ENCODE data around the gene TBC1D10A.

The TBC1D10A gene

DNA sequence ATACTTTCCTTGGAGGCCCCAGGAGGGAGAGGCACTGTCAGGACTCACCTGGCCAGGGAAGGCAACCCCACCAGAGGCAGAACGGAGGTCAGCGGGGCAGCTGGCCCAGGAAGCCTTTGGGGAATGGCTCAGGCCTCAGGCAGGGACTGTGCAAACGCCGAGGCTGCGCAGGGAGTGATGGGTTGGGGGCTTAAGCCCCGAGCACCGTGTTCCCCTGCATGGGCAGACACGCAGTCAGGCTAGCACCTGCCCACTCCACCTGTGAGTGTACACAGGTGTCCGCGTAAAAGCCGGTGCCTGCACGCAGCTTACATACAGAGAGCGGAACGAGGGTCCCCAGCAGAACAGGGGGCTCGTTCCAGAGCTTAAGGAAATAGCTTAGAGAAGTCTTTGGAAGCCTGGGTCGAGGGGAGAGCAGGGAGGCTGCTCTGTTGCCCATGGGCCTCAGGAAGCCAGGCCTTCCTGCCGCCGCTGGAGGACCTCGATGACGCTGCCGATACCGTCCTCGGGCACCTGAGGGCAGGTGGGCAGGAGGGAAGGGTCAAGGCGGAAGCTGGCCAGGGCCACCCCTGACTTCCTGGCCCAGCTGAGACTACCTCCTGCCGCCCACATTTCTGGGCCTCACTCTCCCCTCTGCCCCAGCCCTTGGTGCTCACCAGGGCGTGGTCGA lies 41.4 kb downstream of the TBC1D10A start:
- no peak for DNase-seq

DNA sequence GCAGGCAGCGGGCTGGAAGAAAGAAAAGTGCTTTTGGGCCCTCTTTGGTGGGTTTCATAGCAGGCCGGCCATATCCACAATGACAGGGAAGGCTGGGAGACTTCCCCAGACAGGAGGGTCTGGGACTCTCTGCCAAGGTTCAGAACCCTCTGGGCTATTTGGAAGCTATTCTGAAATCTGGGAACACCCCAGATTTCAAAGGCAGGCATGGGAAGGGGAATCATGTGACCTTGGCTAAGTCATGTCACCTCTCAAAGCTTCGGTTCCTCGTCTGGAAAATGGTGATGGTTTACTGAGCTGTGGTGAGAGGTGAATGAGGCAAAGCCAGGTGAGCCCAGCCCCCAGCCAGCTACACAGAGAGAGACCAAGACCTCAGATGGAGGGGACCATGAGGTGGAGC lies 42.1 kb downstream of the TBC1D10A start:
- no peak for DNase-seq

- DNase-seq = no peak
Measured at GRCh38 chr22:30284172-30284571, 42.6 kb downstream of the TBC1D10A start.

GRCh38 chr22:30283342-30283741 lies 43.4 kb downstream of the TBC1D10A start:
- no peak for DNase-seq

DNA sequence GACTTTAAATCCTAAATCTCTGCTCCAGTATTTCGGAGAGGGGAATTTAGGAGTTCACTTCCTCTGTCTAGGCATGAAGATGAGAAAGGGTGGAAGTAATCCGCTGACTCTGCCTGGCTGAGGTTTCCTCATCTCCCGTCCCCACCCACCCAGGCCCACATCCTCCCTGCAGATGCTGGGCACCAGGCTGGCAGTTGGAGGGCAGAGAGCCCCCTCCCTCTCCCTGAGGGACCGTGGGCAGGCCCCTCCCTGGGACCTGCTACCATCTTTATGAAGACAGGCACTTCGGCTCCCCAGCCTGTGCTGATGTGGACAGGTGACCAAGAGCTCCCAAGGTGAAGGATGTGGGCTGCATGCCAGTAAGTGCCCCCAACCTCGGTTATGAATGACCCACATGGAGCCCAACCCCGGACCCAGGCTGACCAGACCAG lies 44.1 kb downstream of the TBC1D10A start:
- DNase-seq = no peak

- no peak for DNase-seq
Measured at GRCh38 chr22:30280505-30280904, 46.2 kb downstream of the TBC1D10A start.

GRCh38 chr22:30279932-30280331 lies 46.8 kb downstream of the TBC1D10A start:
- DNase-seq = no peak

DNA sequence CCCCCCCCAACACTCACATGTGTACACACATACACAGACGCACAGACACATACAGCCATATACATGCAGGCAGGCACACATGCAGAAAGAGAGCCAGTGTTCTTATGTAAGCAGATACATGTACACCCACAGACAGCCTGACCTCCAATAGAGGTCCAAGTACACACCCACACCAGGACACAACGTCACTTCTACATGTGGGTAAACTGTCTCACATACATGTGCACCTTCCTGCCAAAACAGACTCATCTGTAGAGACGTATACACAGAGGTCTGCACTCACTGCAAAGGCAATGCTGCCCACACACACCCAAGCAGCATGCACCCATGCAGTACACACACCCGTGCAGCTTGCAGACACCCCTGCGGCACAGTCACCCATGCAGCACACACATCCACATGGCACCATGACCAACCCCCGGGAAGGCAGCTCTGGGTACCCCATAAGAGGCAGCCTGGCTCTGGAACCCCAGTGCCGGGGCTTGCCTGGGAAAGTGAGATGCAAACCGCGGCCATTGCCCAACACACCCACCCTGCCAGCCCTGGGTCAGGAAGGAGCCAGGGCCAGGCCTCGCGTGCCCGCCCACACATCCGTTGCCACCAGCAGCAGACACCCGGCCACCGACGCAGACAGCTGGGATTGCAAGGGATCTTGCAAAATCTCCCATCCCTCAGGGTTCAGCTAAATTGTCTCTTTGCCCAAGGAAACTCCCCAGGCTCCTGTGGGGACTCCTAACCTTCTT lies 47.5 kb downstream of the TBC1D10A start:
- no peak for DNase-seq

- no peak for DNase-seq
Measured at GRCh38 chr22:30277547-30278344, 49.0 kb downstream of the TBC1D10A start.

DNA sequence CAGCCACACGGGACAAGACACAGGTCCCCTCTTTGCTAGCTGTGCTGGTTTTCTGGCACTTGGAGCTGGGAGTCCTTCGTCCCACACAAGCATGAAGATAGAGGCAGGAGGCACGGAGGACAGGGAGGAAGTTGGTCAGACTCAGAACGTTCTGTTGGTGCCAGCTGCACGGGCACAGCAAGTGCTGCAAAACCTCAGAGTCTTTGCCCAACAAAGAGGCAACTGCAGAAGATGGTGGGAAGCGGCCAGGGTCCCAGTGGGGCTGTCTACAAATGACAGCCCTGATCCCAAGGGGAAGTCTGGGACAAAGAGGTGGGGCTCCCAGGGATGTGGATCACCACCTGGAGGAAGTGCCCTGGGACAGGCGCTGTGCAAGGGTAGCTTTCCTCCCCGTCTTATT lies 50.7 kb downstream of the TBC1D10A start:
- DNase-seq = no peak

GRCh38 chr22:30275625-30276024 lies 51.1 kb downstream of the TBC1D10A start:
- DNase-seq = no peak

DNA sequence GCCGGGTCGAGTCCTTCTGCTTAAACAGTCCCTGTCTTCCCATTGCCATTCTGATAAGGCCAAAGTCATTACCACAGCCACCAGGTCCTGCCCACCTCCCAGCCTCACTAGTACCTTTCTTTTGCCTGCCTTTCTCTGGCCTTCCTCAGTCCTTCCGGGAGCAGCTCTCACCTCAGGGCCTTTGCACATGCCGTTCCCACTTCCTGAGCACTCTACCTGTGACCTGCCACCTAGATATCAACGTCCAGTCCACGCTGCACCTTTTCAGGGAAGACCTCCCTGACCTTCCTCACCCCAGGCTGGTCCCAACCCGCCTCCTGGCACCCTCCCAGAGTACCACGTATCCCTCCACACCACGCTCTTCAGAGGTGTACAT lies 52.3 kb downstream of the TBC1D10A start:
- no peak for DNase-seq

- no peak for DNase-seq
Measured at GRCh38 chr22:30273711-30274436, 52.9 kb downstream of the TBC1D10A start.

- no peak for DNase-seq
Measured at GRCh38 chr22:30272781-30273601, 53.8 kb downstream of the TBC1D10A start.

DNA sequence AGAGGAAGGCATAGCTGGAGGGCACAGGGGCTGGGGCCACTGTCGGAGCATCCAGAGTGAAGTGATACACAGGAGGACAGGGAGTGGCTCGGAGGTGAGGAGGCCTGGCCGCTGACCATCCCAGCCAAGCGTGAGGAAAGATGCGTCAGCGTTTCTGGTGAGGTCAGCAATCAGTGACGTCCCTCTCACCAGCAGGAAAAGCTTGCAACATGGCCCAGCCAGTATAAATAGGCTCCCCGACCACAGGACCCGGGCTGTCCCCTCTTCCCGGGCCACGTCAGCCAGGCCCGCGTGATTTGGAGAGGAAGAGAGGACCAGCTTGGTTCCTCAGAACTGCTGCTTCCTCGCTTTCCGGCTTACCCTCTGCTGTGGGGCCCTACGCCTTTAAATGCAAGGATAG lies 55.9 kb downstream of the TBC1D10A start:
- DNase-seq = no peak

- DNase-seq = no peak
Measured at GRCh38 chr22:30268331-30268730, 58.4 kb downstream of the TBC1D10A start.

GRCh38 chr22:30267382-30268302 lies 59.1 kb downstream of the TBC1D10A start:
- DNase-seq = no peak

DNA sequence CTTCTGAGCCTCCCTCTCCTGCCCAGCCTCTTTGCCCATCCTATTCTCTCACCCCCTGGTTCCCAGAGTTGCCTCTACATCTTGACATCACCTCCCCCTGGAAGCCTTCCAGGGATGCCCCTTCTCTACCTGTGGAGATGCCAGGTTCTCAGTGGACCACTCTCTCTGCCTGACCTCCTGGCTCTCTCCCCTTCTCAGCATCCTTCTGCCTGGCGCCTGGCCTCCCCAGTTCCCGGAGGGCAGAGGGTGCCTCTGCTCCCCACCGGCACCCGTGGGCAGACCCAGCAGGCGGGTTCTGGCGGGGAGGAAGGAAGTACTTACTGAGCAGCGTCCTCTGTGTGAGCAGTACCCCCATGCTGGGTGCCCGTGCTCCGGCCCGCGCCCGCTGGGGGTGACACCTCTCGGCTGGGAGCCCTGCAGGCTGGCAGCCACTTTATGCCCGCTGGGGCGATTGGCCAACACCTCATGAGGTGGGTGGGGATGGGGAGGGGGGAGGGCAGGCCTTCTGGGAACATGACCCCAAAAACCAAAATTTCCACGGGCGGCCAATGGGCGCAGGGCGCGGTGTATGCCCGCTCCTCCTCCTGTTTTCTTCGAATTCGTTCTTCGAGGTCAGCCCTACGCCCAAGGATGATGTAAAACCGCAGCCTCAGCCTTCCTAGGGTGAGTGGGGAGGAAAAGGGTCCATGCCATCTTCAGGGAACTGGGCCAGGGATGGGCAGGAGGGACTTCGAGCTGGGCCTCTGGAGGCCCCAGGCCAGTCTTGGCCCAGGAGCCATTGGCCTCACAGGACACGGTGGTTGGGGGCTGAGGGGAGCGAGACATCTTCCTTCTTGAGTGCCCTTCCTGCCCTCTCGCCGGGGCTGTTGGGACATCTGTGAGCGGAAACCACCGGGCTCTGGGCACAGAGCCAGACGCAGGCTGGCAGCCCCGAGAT lies 60.0 kb downstream of the TBC1D10A start, which contains the start of gene OSM:
TSS of gene OSM (minus strand) at position 407 of the 937 bp plus-strand sequence. CDS start at position 355, 52 bp downstream.
- DNase-seq = no peak

GRCh38 chr22:30265823-30266444 lies 60.8 kb downstream of the TBC1D10A start:
- no peak for DNase-seq
